ENCODE measurements around the gene PCSK2.

DNA sequence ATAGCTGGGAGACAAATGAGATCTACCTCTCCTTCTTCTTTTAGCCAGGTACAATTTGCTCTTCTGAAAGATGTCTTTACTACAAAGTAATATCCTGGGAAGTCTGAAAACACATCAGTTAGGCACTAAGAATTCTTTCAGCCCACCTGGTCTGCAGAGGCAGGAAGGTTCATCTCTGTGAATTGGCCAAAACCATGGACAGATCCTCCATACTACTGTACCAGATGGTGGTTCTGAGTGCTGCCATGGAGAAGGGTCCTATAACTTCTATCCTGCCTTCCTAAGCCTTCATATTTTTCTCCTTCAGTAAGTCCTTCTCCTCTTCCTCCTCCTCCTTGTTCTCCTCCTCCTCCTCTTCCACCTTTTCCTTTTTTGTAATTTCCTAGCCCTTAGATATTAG is 11.7 kb upstream of the PCSK2 start:
- TF ChIP-seq CTCF (IDR thresholded peaks at IDR 0.05 in 8 of 11, conservative IDR thresholded peaks at IDR 0.05 in 3 of 11) (no peak), POLR2A (IDR thresholded peaks at IDR 0.05) (no peak), POLR2AphosphoS5 (IDR thresholded peaks at IDR 0.05) (no peak)

All from spleen (tissue), 7 donors.